GM19099 (cell line): ENCODE data around the gene CHML.

Experiments
- POLR2A ChIP-seq: IDR thresholded peaks from 3 replicates; pipeline ENCODE4 v1.6.1; 2011; ENCODE audit warnings: low read depth; ENCODE audit not compliant: insufficient read length; ENCODE audit errors: extremely low read depth

CHML gene

DNA sequence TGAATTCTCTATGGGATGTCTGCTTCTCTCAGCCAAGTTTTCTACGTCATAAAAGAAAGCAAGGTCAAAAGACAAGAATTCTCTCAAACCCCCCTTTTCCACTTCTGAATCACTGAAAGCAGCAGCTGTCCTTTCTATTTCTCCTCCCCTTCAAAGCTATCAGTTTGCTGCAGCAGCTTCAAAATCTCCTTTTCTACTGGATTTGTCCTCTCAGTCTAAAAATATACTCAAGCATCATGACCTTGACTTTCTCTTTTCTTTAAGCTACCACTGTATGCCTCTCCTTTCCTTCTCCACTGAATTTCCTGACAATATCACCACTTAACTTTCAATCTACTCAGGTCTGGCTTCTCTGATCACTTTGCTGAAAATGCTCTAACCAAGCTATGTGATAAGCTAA, 13.8 kb upstream of the CHML start:
- TF ChIP-seq POLR2A = no peak

DNA sequence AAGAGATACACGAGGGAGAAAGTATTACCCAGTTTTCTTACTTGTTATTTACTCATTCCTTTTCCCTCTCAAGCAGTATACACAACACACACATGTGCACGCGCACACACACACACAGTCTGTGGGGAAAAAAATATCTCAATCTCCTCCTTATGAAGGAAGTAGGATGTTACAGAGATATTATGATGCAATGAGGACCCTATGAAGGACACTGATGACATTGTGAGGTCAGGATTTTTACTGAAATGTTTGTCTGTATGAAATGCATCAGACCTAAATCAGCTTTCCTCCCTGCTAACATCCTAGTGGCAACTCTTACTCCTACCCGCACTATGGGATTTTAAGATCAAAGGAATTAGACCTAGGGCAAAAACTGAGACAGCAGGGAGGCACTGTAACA, 11.8 kb upstream of the CHML start, which contains the start of gene WDR64:
Gene WDR64 (plus strand): TSS at position 270 of the 400 bp plus-strand sequence. CDS start 204 bp downstream, outside the sequence.
- TF ChIP-seq POLR2A = no peak

DNA sequence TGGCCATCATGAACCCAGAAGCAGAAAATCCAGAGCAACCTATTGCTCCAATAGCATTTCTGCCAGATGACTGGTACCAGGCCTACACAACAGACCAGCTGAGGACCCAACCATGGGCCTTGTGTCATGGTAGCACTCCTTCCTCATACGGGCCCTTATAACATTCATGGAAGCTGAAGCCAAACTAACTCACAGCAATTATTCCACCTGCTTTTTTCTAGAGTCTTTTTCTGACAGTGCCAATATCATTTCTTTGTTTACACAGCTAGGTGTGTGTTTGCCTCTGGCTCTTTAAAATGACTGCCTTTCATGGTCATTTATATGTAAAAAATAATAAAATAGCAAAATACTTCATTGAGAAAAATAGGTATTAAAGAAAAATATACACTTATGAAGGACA, 8.0 kb upstream of the CHML start:
- no peak for TF ChIP-seq POLR2A

- TF ChIP-seq POLR2A = no peak
Measured at GRCh38 chr1:241647658-241648057, 7.5 kb upstream of the CHML start.

GRCh38 chr1:241646201-241646600, 6.0 kb upstream of the CHML start:
- no peak for TF ChIP-seq POLR2A

- TF ChIP-seq POLR2A = no peak
Measured at GRCh38 chr1:241645199-241645598, 5.0 kb upstream of the CHML start.

DNA sequence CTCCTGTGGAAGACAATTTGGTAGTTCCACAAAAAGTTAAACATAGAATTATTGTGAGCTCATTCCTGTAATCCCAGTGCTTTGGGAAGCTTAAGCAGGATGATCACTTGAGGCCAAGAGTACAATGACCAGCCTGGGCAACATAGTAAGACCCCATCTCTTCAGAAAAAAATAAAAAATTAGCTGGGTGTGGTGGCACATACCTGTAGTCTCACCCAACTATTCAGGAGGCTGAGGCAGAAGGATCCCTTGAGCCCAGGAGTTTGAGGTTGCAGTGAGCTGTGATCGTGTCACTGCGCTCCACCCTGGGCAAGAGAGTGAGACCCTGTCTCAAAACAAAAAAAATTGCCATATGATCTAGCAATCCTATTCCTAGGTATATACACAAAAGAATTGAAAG, 4.1 kb upstream of the CHML start:
- no peak for TF ChIP-seq POLR2A

DNA sequence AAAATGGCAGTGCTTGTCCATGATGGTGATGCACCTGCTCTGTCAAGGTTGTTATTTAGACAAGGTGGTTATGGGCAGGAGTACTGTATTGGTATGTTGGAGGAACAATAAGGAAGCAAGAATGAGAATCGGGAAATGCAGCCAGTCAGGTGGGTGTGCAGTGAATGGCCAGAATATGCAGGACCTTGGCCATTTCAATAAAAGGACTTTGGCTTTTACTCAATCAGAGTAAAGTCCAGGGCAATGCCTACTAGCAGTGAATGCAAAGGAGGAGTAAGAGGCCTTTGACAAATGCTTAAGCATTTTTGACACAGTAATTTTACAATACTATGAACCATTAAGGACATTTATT, 2.4 kb upstream of the CHML start:
- no peak for TF ChIP-seq POLR2A

DNA sequence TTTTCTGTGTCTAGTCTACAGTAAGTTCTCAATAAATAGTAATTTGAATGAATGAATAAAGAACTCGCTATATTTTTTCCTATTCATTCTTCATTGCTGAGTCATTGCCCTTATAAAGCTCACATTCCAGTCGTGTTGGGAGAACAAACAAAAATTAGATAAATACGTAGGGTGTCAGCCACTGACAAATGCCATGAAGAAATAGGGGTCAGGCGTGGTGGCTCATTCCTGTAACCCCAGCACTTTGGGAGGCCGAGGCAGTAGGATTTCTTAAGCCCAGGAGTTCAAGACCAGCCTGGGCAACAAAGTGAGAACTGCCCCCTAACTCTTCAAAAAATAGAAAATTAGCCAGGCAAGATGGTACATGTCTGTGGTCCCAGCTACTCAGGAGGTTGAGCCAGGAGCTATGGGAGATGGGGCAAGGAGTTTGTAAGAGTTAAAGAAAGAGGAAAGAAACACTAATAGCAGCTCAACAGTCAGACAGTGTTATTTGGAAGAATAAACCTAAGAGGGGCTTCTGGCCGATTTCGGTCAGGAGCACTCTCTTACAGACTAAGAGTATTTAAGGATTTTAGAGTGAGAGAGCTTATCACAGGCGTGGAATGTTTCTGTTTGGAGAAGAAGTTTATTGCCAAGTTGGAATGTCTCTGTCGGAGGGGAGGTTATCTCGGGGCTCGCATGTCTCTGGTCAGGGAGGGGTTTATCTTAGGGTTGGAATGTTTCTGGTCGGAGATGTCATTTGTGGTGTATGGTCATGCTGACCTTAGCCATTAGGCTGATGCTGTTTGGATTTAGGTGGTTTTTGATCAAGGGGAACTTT, 1.8 kb upstream of the CHML start:
- no peak for TF ChIP-seq POLR2A

GRCh38 chr1:241640867-241641622, 876 bp upstream of the CHML start:
- no peak for TF ChIP-seq POLR2A

DNA sequence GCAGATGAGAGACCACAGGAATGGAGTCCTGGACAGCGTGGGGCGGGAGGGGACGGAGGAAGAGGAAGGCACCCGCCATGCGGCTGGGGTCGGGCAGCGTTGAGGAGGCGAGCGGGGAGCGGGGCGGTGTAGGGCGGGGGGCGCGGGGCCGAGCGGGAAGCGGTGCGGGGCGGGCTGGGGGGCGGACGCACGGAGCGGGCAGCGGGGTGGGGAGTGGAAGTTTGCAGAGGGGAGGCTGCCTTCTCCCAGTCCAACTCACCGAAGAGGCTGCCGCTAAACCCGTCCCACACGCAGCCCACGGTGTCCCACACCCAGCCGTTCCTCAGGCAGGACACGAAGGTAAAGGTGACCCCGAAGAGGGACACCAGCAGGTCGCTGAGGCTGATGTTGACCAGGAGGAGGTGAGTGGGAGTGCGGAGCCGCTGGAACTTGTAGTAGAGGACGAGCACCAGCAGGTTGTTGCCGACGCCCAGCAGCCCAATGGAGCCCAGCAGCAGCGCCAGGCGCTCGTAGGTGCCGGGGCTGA, 483 bp downstream of the CHML start:
- TF ChIP-seq POLR2A = no peak

GRCh38 chr1:241638909-241639622, 1.1 kb downstream of the CHML start:
- TF ChIP-seq POLR2A = no peak

DNA sequence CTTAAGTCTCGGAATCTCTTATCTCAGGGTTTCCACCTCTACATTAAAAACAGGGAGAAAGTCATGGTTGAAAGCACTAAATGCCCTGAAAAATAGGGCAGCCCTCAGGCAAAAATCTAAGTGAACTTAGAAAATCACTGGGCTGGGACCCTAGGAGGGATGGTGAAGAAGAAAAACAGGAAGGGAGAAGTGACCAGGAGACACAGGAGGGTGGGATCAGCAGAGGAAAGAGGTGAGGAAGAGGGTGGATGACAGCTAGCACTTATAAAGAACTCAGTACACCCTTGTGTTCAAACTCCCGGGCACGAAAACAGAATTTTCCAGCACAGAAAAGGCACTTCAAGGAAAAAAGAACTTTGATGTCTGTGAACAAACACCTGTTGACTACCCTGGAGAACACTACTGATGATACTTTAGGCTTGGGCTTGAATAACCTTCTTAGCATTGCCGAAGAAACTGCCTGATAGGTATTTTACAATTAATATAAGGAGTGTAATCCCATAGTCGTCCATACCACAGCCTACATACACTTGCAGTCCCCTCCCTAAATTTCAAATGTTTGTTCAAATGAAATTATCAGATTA, 2.0 kb downstream of the CHML start:
- TF ChIP-seq POLR2A = no peak

- TF ChIP-seq POLR2A = no peak
Measured at GRCh38 chr1:241637604-241638003, 2.6 kb downstream of the CHML start.

- no peak for TF ChIP-seq POLR2A
Measured at GRCh38 chr1:241637046-241637590, 3.1 kb downstream of the CHML start.
